ENCODE measurements around the gene GRM4.
A peak's percentile ranks its signal among the peaks of the same experiment; 100 is the strongest.

Gene GRM4

DNA sequence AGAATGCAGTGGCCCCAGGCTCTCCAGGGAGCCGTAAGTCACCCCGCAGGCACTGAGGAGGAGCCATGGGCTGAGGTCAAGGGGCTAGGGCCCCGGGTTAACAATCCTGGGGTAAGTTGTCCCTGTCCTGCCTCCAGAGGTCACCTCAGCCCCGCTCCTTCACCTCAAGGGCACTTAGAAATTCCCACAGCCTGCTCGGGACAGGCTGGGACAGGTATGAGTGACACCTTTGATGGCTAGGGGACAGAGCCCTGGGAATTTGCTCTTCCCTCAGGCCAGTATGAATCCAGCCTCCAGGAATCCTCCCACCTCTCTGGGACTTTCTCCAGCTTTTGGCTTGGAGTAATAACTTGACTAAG is 3.5 kb upstream of the GRM4 start:
- peaks cover 22% of the 10 kb centered on the region for H3K4me1 Mint-ChIP-seq
- no peak overlapping the region for H3K27ac Mint-ChIP-seq
- ATAC-seq: no peak
- no peak for DNase-seq
- H3K9me3 Mint-ChIP-seq: no peaks in the 10 kb centered on the region
- no peak overlapping the region for H3K4me3 Mint-ChIP-seq
- peaks cover 95% of the 10 kb centered on the region for H3K27me3 Mint-ChIP-seq

DNA sequence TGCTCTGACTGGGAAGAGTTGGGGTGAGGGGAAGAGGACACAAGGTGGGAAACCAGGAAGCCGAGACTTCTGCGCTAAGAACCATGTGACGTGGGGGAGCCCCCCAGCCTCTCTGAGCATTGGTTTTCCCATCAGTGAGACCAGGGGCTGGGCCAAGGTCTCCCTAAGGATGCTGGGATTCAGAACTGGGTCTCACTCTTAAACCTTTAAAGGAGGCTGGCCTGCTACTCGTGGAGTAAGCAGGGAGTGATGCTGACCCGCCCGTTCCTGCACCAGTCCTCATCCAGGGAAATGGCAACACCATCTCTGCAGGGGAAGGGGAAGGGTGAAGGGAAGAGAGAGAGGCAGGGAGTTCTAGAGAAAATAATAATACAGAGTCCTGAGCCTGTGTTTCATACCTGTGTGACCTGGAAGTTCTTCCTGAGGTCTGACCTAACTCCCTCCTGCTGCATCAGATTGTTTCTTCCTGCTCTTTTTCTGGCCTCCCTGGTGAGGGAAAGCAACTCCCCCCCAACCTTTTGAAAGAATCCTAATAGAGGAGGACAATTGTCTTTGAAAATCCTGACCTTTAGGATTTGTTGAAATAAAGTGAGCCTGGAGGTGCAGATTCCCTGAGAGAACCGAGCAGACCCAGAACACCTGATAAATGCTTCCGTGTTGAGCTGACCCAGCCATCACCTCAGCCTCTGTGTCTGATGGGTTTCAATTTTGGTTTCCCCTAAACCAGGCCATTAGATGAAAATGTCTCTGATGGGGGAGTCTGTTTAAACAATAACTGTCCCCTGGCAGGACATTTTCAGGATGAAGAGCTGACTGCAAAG is 3.0 kb upstream of the GRM4 start:
- no peaks in the 10 kb centered on the region for H3K9me3 Mint-ChIP-seq
- H3K27me3 Mint-ChIP-seq: peaks cover 94% of the 10 kb centered on the region
- no peak overlapping the region for H3K4me3 Mint-ChIP-seq
- ATAC-seq: no peak
- no peak for DNase-seq
- H3K27ac Mint-ChIP-seq: no peak overlapping the region
- H3K4me1 Mint-ChIP-seq: peaks cover 23% of the 10 kb centered on the region

DNA sequence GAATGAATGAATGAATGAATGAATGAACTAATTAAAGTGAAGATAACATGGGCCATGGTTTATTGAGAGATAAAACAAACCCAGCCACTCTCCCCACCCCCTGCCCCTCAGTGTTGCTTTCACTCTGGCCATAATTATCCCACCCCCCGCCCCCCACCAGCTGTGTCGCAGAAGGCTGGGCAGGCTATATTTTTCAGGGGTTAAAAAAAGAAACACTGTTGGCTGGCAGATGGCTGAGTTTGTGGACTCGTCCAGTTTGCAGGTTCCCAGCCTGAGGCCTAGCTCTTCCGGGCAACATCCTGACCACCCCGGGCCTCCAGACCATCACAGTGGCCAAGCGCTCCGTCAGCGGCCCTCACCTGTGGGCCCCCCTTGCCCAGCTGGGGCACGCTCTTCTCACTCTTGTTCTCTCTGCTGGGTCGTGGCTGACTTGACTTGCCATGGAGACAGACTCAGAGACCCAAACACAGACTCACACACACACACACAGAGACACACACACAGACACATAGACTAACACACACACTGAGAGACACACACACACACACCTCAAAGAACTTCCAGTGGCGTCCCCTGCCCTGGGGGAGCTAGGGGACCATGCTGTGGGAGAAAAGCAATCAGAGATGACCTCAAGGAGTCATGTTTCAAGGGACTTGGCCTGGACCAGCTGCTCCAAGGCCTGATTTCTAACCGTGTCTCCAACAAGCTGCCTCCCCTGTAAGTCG is 2.2 kb upstream of the GRM4 start:
- H3K27me3 Mint-ChIP-seq: peaks cover 96% of the 10 kb centered on the region
- ATAC-seq: no peak
- H3K4me1 Mint-ChIP-seq: peaks cover 31% of the 10 kb centered on the region
- no peak overlapping the region for H3K4me3 Mint-ChIP-seq
- H3K9me3 Mint-ChIP-seq: no peaks in the 10 kb centered on the region
- no peak for DNase-seq
- no peak overlapping the region for H3K27ac Mint-ChIP-seq

DNA sequence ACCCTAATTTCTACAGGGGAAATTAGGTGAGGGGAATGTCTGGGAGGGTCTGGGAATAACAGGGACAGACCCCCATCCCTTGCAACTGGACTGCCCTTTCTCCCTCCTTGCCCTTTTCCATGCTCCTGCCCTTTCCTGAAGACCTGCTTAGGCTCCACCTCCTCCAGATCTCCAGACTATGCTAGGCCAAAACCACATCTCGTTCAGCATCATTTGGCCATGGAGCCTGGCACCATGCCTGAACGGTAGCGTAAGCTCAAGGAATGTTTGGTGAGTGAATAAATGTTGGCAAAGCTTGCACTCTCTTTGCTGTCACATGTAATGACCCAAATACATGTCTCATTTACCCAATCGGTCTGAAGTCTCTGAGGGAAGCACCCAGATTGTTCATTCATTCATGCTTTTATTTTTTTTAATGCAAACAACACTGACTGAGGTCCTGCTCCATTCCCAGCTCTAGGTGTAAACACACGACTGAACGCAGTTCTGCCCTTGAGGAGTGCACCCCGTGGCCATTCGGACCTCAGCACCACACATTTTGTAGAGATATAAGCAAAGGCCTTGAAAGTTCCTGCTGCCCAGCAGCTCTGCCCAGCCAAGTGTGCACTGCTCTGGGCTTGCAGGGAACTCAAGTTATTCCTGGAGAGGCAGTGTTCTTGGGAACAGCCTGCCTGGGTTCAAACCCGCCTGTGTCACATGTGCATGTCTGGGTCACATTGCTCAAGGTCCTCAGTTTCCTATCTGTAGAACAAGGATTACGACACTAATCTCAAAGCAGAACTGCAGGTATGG is 1.1 kb upstream of the GRM4 start:
- H3K27me3 Mint-ChIP-seq: peaks cover 96% of the 10 kb centered on the region
- no peak overlapping the region for H3K4me3 Mint-ChIP-seq
- no peaks in the 10 kb centered on the region for H3K9me3 Mint-ChIP-seq
- DNase-seq (no peak), ATAC-seq (no peak)
- H3K27ac Mint-ChIP-seq: no peak overlapping the region
- H3K4me1 Mint-ChIP-seq: peaks cover 40% of the 10 kb centered on the region

DNA sequence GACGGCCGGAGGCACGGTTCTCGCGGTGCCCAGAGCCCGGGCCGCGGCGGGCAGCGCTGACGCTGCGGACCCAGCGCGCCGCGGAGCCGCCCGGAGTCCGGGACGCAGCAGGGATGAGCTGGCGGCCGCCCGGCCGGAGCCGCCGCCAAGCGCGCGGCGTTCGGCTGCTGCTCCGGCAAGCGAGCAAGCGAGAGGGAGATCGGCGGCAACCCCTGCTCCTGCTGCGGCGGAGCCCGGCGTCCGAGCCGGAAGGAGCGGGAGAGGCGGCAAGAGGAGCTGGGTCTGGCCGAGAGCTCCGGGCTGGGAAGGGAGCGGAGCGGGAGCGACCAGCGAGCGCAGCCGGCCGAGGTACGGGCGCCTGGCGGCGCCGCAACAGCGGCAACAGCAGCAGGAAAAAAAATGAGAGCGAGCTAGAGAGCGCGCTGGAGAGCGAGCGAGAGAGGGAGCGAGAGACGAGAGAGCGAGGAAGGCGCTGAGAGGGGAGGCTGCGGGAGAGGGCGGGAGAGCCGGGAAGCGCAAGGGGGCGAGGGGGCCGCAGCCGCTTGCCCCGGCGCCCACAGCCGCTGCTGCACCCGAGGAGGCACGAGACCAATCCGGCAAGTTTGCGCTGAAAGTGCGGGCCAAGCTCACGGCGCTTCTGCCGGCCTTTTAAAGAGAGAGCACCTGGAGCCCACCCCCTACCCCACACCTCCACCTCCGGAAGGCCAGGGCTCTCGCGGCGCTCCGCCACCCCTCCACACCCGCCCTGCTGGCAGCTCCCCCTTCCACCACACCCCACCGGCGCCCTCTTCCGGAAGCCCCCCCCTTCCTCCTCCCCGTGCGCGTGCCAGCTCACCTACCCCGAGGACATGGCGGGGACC is 496 bp downstream of the GRM4 start:
- Mint-ChIP-seq H3K27me3 (peaks cover 96% of the 10 kb centered on the region), H3K4me3 (peak overlapping the region; percentile 74 to 78), H3K9me3 (no peaks in the 10 kb centered on the region), H3K4me1 (peaks cover 40% of the 10 kb centered on the region), H3K27ac (peak overlapping the region in 1 of 2 donors; percentile 98)
- DNase-seq (peak; percentile 28 to 40), ATAC-seq (peak; percentile 30)

DNA sequence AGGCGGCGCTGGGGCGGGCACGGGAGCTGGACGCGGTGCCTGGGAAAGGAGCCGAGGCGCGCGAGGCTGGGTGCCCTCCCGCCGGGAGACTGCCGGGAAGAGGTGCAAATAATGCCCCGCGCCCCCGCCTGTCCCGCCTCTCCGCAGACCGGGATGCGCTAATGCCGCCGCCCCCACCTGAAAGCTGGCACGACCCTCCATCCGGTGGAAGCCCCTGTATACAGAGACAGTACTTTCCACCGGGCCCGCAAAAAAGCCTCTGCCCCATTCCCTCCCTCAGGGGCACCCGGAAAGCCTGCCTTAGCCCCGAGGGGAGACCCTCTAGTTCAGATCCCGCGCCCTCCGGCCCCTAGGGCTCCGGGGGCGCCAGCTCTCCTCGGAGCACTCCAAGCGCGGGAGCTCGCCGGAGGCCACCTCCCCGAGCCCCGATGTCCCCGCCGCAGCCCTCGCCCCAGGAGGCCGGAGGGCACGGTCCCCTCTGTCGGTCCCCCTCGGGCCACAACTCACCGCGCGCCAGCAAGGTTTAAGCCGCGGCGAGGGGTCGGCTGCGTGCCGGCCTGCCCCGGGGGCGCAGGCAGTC is 1.2 kb downstream of the GRM4 start:
- Mint-ChIP-seq H3K4me3 (peak overlapping the region; percentile 72 to 81), H3K27ac (no peak overlapping the region), H3K9me3 (no peaks in the 10 kb centered on the region), H3K4me1 (peaks cover 40% of the 10 kb centered on the region), H3K27me3 (peaks cover 96% of the 10 kb centered on the region)
- ATAC-seq: peak; percentile 4
- no peak for DNase-seq

DNA sequence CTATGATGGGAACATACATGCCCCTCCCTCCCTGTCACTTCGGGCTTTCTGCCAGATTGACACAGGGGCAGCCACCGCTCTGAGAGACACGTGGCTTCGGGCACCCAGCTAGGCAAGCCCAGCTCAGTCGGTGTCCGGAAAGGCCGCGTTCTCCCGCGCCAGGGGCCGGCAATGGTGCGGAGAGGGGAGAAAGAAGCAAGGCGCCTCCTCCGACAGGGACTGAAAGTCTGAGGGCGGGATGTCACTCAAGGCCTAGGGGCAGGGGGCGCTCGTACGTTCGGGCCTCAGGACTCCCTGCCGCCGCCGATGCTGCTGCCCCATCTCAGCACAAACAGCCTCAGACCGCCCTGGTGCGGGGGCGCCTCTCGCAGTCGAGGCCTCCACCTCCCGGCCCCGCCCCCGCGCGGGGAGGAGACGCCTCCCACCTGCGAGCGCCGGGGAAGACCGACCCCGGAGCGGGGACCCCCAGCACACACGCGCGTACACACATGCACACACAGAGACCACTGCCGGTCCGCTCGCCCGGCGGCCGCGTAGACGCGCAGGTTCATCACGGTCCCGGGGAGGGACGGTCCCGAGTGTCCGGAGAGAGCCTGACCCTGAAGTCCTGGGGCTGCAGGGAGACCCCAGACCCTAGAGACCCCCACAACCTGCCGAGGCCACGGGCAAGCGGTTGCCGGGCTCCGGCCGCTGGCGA is 1.9 kb downstream of the GRM4 start:
- peak; percentile 81 for ATAC-seq
- Mint-ChIP-seq H3K4me1 (peaks cover 40% of the 10 kb centered on the region), H3K9me3 (no peaks in the 10 kb centered on the region), H3K4me3 (peak overlapping the region; percentile 55 to 81), H3K27ac (no peak overlapping the region), H3K27me3 (peaks cover 96% of the 10 kb centered on the region)
- peak; percentile 55 to 64 for DNase-seq

DNA sequence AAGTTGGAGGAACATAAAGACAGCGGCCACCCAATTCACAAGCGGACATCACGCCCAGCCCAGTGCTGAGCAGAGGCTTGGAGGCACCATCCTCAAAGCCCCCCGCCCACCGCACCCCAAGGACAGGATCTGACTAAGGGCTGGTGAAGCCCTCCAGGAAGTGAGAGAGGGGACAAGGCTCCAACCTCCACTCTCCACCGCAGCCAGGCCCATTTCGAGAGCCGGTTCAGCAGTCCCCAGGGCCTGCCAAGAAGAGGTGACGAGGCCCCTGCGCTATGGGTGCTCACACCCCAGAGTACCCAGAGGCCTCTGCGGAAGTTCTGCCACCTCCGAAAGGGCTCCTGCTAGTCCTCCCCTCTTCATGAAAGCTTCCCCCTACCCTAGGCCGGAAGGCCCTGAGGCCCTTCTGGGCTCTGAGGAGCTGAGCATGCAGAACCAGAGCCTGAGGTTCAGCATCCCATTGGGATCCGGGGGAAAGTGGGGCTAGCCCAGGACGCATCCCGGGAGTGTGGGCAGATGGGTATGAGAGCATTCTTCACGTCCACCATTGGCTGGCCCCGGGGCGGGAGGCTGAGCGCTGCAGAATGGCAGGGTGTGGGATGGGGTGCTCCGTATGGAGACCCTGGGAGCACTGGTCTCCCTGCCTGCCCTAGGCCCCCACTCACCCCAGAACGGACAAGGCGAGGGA is 2.5 kb downstream of the GRM4 start:
- Mint-ChIP-seq H3K4me3 (peak overlapping the region; percentile 20 to 81), H3K27me3 (peaks cover 96% of the 10 kb centered on the region), H3K9me3 (no peaks in the 10 kb centered on the region), H3K4me1 (peaks cover 40% of the 10 kb centered on the region), H3K27ac (no peak overlapping the region)
- DNase-seq (no peak), ATAC-seq (no peak)

DNA sequence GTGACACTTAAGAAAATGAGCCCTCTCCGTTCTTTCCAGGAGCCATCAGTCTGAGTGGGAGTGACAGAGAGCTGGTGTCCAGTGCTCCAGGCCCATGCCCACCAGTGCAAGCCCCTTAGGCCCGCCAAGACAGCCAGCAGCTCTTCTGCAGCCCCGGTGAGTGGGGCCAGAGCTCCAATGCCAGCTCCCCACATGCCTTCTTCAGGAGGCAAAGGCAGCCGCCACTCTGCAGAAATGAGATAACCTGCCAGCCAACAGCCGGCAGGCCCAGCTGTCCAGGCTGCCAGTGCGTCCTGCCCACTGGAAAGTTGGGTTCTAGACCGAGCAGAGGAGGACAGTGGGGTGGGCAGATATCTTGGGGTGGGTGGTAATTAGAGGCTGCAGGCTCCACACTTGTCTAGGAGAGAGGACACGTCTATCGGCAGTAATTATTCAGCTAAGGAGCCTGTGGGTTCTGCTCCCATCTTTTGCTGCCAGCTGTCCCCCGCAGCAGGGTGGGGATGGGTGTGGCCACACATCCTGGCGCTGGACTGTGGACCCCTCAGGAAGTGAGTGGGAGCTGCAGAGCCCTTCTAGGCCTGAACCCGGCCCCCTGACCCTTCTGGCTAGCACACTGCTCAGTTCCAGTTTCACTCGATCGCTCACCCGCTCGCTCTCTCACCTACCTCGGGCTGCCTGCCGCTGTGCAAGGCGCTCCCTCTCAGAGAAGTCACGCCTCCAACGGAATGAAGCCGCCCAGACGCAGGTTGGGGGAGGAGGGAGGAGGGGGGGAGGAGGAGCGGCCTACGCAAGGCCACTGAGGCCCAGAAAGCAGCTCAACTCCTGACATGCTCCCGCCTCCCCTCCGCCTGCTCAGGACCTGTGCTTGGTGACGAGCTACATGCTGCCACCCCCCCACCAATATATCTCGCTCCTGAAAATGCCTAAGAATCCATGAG is 3.6 kb downstream of the GRM4 start:
- H3K4me3 Mint-ChIP-seq: no peak overlapping the region
- H3K4me1 Mint-ChIP-seq: peaks cover 40% of the 10 kb centered on the region
- DNase-seq: no peak

DNA sequence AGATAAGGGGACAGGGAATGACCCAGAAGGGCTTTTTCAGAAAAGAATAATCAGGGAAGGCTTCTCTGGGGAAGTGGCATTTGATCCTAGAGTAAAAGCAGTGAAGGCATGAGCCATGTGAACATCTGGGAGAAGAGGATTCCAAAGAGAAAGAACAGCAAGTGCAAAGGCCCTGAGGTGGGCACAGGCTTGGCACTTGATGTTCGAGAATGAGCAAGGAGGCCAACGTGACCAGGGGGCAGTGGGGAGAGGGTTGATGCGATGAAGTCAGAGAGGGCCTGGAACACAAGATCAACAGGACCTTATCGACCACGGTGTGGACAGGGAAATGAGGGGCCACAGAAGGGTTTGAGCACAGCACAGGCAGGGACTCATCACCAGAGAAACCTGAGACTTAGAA is 5.8 kb downstream of the GRM4 start:
- ATAC-seq: no peak
- Mint-ChIP-seq H3K4me1 (peaks cover 26% of the 10 kb centered on the region), H3K9me3 (no peaks in the 10 kb centered on the region), H3K4me3 (no peak overlapping the region), H3K27me3 (peaks cover 99% of the 10 kb centered on the region), H3K27ac (no peak overlapping the region)
- DNase-seq: no peak

More for the DNA sequence above, 3.6 kb downstream of the GRM4 start:
- Mint-ChIP-seq H3K27ac (no peak overlapping the region), H3K9me3 (no peaks in the 10 kb centered on the region), H3K27me3 (peaks cover 99% of the 10 kb centered on the region)
- ATAC-seq: no peak

DNA sequence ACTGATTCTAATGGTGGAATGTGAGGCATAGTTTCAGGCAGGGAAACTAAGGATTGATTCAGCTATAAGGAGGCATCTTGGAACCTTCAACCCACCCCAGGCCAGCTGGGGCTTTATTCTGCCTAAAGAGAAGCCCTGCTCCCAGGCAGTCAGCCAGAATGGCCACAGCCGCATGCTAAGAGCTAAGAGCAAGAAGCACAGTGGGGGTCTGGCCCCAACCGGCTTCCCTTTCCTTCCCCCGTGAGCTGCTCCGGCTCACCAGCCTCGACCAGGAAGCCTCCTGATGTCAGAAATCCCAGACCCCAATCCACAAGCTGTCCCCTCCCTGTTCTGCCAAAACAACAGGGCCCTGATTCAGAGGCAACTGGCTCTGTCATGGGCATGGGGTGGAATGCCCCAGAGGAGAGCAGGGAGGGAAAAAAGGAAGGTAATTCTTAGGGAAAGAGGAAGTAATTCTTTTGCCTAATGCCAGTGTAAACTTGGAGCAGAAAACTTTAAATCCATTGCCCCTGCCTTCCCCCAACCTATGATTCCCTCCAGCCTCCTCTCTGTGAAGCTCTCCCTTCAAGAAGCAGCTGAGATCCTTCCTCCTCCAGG is 6.9 kb downstream of the GRM4 start:
- H3K4me3 Mint-ChIP-seq: no peak overlapping the region
- DNase-seq (no peak), ATAC-seq (no peak)
- peaks cover 19% of the 10 kb centered on the region for H3K4me1 Mint-ChIP-seq
- H3K27me3 Mint-ChIP-seq: peaks cover 98% of the 10 kb centered on the region
- H3K9me3 Mint-ChIP-seq: no peaks in the 10 kb centered on the region
- H3K27ac Mint-ChIP-seq: peak overlapping the region in 1 of 2 donors; percentile 29

DNA sequence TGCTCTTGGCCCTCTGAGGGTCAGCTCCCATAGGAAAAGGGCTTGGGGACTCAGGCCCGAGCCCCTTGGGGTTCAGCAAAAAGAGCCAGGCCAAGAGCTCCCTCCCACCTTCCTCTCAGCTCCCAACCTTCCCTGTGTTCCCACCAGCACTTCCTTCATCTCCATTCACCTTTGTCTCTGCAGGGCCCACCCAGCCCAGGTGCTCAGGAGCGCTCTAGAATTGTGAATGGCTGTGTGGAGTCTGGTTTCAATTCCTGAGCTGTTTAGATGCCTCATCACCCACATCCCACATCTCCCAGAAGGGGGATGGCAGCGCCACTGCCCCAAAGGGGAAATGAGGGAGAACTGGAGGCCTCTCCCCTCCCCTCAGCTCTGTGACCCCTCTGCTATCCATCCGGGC is 7.7 kb downstream of the GRM4 start:
- Mint-ChIP-seq H3K27ac (no peak overlapping the region), H3K27me3 (peaks cover 96% of the 10 kb centered on the region), H3K9me3 (no peaks in the 10 kb centered on the region), H3K4me1 (peaks cover 11% of the 10 kb centered on the region), H3K4me3 (no peak overlapping the region)
- DNase-seq (no peak), ATAC-seq (no peak)

DNA sequence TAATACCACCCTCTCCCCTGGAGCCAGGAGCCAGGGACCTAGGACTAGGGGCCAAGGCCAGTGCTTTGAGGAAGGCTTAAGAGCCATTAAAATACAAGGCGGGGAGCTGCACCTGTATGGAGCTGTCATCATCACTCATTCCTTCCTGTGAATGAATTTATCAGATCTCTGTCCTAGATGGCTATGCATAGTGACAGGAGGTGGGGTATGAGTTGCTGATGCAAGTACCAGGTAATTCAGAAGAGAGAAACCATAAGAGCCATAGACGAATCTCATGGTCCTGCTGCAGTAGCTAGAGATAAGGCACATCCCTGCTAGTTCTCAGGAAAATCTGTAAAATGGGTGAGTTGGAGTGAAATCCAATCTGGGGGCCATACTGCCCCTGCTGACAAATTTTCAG is 10.3 kb downstream of the GRM4 start:
- Mint-ChIP-seq H3K4me3 (no peak overlapping the region), H3K27me3 (peaks cover 93% of the 10 kb centered on the region), H3K9me3 (no peaks in the 10 kb centered on the region), H3K27ac (no peak overlapping the region), H3K4me1 (peaks cover 10% of the 10 kb centered on the region)
- ATAC-seq: no peak
- DNase-seq: no peak
